ENCODE results near the gene IL19.
"Not testable (repeated sequence)": the region's sequence is repeated elsewhere in the genome, so short reads cannot be mapped to it uniquely, and the experiment has no call there.

GRCh38 chr1:206765771-206766170, 4.8 kb upstream of the IL19 start:
- not testable (repeated sequence) for TF ChIP-seq CTCF, POLR2A (IDR thresholded peaks at IDR 0.05)

Measured in uterus (tissue), 2 donors.